ENCODE measurements around the gene TFAM. TPM values are rescaled to one million over a fixed set of nuclear protein-coding genes. Genes with fewer than 3 reads are reported as not detected.

The TFAM gene
- total RNA-seq, 1 experiment from 2014 or later = 62.3 TPM

DNA sequence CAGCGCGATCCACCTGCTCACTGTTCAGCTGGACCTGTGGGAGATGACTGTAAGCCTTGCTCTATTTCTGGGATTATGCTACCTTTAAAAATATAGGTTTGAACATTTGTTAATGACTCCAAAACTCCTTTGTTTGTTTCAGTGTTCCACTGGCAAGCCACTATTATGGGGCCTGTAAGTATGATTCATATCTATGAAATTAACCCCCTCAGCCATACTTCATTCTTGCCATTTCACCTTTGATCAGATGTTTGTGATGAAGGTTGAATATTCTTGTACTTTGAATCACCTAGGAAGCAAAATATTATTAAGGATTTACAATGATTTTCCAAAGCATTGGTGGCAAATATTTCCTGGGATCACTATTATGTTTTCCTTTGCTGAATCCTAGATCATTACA lies 23.9 kb upstream of the TFAM start:
- Mint-ChIP-seq H3K27me3 (ENCODE audit: insufficient read depth, unreplicated experiment) (no peaks in the 10 kb centered on the region), H3K4me3 (ENCODE audit: unreplicated experiment) (no peak overlapping the region), H3K4me1 (ENCODE audit: insufficient read depth, unreplicated experiment) (peaks cover 13% of the 10 kb centered on the region), H3K9me3 (ENCODE audit: unreplicated experiment) (no peaks in the 10 kb centered on the region), H3K36me3 (ENCODE audit: insufficient read depth, unreplicated experiment) (peaks cover 14% of the 10 kb centered on the region), H3K27ac (ENCODE audit: low read depth, unreplicated experiment) (no peak overlapping the region)
- POLR2A ChIA-PET = interaction anchor here (0.7 to 1.9 kb wide), 4 partner anchors 10 to 26 kb away, joined by 3 to 8 read pairs (median 4); no protein-coding TSS in a partner anchor
- no TSS peak for BruUV-seq (replicated peaks)
- no peak for DNase-seq (ENCODE audit: unreplicated experiment)
- CTCF ChIA-PET = interaction anchor here (0.5 to 1.2 kb wide), 4 partner anchors 53 to 148 kb away, joined by 3 to 4 read pairs (median 3); no protein-coding TSS in a partner anchor
- intact Hi-C loops (cut with micrococcal nuclease) = no loop called here
- TF ChIP-seq, protein P1, sequence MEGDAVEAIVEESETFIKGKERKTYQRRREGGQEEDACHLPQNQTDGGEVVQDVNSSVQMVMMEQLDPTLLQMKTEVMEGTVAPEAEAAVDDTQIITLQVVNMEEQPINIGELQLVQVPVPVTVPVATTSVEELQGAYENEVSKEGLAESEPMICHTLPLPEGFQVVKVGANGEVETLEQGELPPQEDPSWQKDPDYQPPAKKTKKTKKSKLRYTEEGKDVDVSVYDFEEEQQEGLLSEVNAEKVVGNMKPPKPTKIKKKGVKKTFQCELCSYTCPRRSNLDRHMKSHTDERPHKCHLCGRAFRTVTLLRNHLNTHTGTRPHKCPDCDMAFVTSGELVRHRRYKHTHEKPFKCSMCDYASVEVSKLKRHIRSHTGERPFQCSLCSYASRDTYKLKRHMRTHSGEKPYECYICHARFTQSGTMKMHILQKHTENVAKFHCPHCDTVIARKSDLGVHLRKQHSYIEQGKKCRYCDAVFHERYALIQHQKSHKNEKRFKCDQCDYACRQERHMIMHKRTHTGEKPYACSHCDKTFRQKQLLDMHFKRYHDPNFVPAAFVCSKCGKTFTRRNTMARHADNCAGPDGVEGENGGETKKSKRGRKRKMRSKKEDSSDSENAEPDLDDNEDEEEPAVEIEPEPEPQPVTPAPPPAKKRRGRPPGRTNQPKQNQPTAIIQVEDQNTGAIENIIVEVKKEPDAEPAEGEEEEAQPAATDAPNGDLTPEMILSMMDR (IDR thresholded peaks at IDR 0.05; ENCODE audit: unreplicated experiment) = no peak

DNA sequence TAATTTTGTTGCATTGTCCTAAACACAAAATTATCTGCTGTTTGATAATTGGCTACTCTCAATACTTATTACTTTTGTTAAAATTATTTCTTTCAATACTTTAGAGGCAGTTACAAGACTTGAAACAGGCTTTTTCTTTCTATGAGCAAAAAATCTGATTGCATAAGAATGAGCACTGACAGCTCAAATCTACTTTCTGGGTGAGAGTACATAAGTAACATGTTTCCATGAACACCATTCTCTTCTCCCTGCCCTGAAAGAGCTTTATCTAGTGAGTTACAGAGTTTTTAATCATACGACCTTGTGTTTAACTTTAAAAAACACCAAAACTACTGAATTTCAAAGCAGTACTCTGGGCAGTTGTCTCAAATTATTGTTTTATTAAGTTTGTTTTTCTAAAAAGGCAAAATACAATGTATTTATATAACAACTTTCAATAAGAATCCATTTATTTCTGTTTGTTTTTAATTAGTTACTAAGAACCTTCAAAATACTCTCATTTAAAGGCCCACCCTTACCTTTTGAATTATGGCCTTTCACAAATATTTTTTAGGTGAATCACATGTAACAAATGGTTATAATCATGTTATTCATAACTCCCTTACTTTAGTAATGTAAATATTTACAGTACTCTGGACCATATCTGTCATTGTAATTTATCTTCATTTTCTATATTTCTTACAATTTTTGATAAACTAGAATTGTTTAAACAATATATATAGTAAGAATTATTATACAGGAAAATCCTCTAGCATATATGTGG lies 23.0 kb upstream of the TFAM start:
- BruUV-seq (replicated peaks) = no TSS peak
- peaks cover 14% of the 10 kb centered on the region for H3K36me3 Mint-ChIP-seq (ENCODE audit: insufficient read depth, unreplicated experiment)
- H3K4me1 Mint-ChIP-seq (ENCODE audit: insufficient read depth, unreplicated experiment) = peaks cover 13% of the 10 kb centered on the region
- no peak overlapping the region for H3K4me3 Mint-ChIP-seq (ENCODE audit: unreplicated experiment)
- TF ChIP-seq, protein P1 (IDR thresholded peaks at IDR 0.05; ENCODE audit: unreplicated experiment) = no peak
- CTCF ChIA-PET = interaction anchor here (0.5 to 1.0 kb wide), 2 partner anchors 63 to 71 kb away, joined by 3 read pairs; no protein-coding TSS in a partner anchor
- no peak overlapping the region for H3K27ac Mint-ChIP-seq (ENCODE audit: low read depth, unreplicated experiment)
- POLR2A ChIA-PET = no interaction called here
- DNase-seq (ENCODE audit: unreplicated experiment) = no peak
- no peaks in the 10 kb centered on the region for H3K9me3 Mint-ChIP-seq (ENCODE audit: unreplicated experiment)
- no peaks in the 10 kb centered on the region for H3K27me3 Mint-ChIP-seq (ENCODE audit: insufficient read depth, unreplicated experiment)
- intact Hi-C loops (cut with micrococcal nuclease) = no loop called here

DNA sequence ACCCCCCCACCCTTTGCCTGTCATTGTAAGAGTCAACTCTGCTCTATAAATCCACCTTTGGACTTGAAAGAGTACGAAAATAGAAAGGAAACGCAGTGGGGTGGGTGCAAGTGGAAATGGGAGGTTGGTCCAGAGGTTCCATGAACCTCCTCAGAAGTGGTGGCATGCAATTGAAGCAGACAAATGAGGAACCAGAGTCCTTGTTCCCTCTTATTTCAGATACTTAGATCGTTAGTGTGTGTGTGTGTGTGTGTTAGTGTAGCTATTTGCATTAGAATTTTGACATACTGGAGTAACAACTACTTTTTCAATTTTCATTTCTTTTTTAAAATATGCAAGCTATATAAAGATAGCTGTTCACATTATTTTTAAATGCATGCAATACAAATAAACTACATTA lies 18.1 kb upstream of the TFAM start:
- H3K36me3 Mint-ChIP-seq (ENCODE audit: insufficient read depth, unreplicated experiment) = peaks cover 14% of the 10 kb centered on the region
- no peak overlapping the region for H3K27ac Mint-ChIP-seq (ENCODE audit: low read depth, unreplicated experiment)
- no peaks in the 10 kb centered on the region for H3K9me3 Mint-ChIP-seq (ENCODE audit: unreplicated experiment)
- ChIA-PET CTCF (interaction anchor here (0.6 to 1.2 kb wide), 3 partner anchors 13 to 74 kb away, joined by 3 read pairs; no protein-coding TSS in a partner anchor), POLR2A (interaction anchor here (1.0 to 1.1 kb wide), 2 partner anchors 8 to 17 kb away, joined by 3 to 4 read pairs; no protein-coding TSS in a partner anchor)
- no peaks in the 10 kb centered on the region for H3K4me1 Mint-ChIP-seq (ENCODE audit: insufficient read depth, unreplicated experiment)
- TF ChIP-seq, protein P1 (IDR thresholded peaks at IDR 0.05; ENCODE audit: unreplicated experiment) = no peak
- no peaks in the 10 kb centered on the region for H3K27me3 Mint-ChIP-seq (ENCODE audit: insufficient read depth, unreplicated experiment)
- no TSS peak for BruUV-seq (replicated peaks)
- no peak for DNase-seq (ENCODE audit: unreplicated experiment)
- intact Hi-C loops (cut with micrococcal nuclease) = no loop called here
- H3K4me3 Mint-ChIP-seq (ENCODE audit: unreplicated experiment) = no peak overlapping the region

DNA sequence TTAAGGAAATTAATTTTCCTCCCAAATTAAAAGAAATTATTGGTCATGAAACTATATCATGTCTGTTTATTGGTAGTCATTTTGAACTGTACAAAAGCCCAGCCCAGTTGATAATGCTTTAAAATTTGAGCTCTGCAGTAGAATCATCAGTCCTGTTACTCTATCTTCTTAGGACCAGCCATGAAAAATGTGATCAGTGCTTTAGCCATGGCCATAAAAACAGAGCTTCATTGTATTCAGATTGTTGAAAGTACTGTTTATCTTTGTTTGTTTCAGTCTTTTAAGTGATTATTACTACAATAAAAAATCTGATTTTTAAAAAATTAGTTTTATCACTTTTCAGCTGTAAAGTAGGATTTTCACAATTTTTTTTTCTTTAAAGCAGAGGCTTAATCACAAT lies 13.7 kb upstream of the TFAM start:
- Mint-ChIP-seq H3K27me3 (ENCODE audit: insufficient read depth, unreplicated experiment) (no peaks in the 10 kb centered on the region), H3K4me3 (ENCODE audit: unreplicated experiment) (no peak overlapping the region), H3K27ac (ENCODE audit: low read depth, unreplicated experiment) (no peak overlapping the region), H3K4me1 (ENCODE audit: insufficient read depth, unreplicated experiment) (peaks cover 6% of the 10 kb centered on the region), H3K36me3 (ENCODE audit: insufficient read depth, unreplicated experiment) (no peaks in the 10 kb centered on the region), H3K9me3 (ENCODE audit: unreplicated experiment) (no peaks in the 10 kb centered on the region)
- BruUV-seq (replicated peaks) = no TSS peak
- POLR2A ChIA-PET = interaction anchor here (0.6 to 0.7 kb wide), 3 partner anchors 13 to 1015 kb away, joined by 3 read pairs; no protein-coding TSS in a partner anchor
- TF ChIP-seq, protein P1 (IDR thresholded peaks at IDR 0.05; ENCODE audit: unreplicated experiment) = no peak
- no peak for DNase-seq (ENCODE audit: unreplicated experiment)
- CTCF ChIA-PET = interaction anchor here (0.6 to 1.1 kb wide), 3 partner anchors 13 to 798 kb away, joined by 3 to 6 read pairs (median 4); no protein-coding TSS in a partner anchor
- intact Hi-C loops (cut with micrococcal nuclease) = no loop called here
